ENCODE measurements around the gene MARCHF7.
"Not testable (repeated sequence)": the region's sequence is repeated elsewhere in the genome, so short reads cannot be mapped to it uniquely, and the experiment has no call there.

Gene MARCHF7

GRCh38 chr2:159716857-159717256 is 4.6 kb downstream of the MARCHF7 start:
- no peak for TF ChIP-seq PPARA (CRISPR knock-in tag; IDR thresholded peaks at IDR 0.05; ENCODE audit: borderline replicate concordance)
- no peak for ATAC-seq

GRCh38 chr2:159720676-159721075 is 8.4 kb downstream of the MARCHF7 start:
- no peak for ATAC-seq
- TF ChIP-seq SNAI2 (CRISPR knock-in tag; IDR thresholded peaks at IDR 0.05) (no peak), RARB (CRISPR knock-in tag; IDR thresholded peaks at IDR 0.05) (no peak), ARNTL (CRISPR knock-in tag; IDR thresholded peaks at IDR 0.05; ENCODE audit: borderline replicate concordance, low read depth) (no peak), ZNF565 (CRISPR knock-in tag; conservative IDR thresholded peaks at IDR 0.05; ENCODE audit: low read depth) (no peak), ZC3H10 (CRISPR knock-in tag; IDR thresholded peaks at IDR 0.05) (no peak), CREB5 (CRISPR knock-in tag; IDR thresholded peaks at IDR 0.05; ENCODE audit: low read depth) (no peak), ESRRG (CRISPR knock-in tag; IDR thresholded peaks at IDR 0.05) (no peak), ISL1 (CRISPR knock-in tag; IDR thresholded peaks at IDR 0.05) (no peak), ZNF70 (CRISPR knock-in tag; IDR thresholded peaks at IDR 0.05) (no peak), POU6F1 (CRISPR knock-in tag; IDR thresholded peaks at IDR 0.05; ENCODE audit: borderline replicate concordance, low read depth) (no peak), TSHZ2 (CRISPR knock-in tag; IDR thresholded peaks at IDR 0.05) (no peak), CSDC2 (CRISPR knock-in tag; IDR thresholded peaks at IDR 0.05) (no peak), ZNF8 (CRISPR knock-in tag; IDR thresholded peaks at IDR 0.05) (no peak), CSRNP3 (CRISPR knock-in tag; IDR thresholded peaks at IDR 0.05) (no peak), TCF4 (CRISPR knock-in tag; IDR thresholded peaks at IDR 0.05; ENCODE audit: borderline replicate concordance) (no peak), BACH2 (CRISPR knock-in tag; IDR thresholded peaks at IDR 0.05; ENCODE audit: borderline replicate concordance) (no peak), PPARA (CRISPR knock-in tag; IDR thresholded peaks at IDR 0.05; ENCODE audit: borderline replicate concordance) (no peak), TOX (CRISPR knock-in tag; IDR thresholded peaks at IDR 0.05; ENCODE audit: borderline replicate concordance) (no peak)

GRCh38 chr2:159722580-159722979 is 10.3 kb downstream of the MARCHF7 start:
- ATAC-seq = no peak
- TF ChIP-seq RARB (CRISPR knock-in tag; IDR thresholded peaks at IDR 0.05) (no peak), OSR1 (CRISPR knock-in tag; IDR thresholded peaks at IDR 0.05) (no peak), ZNF70 (CRISPR knock-in tag; IDR thresholded peaks at IDR 0.05) (no peak), CREB5 (CRISPR knock-in tag; IDR thresholded peaks at IDR 0.05; ENCODE audit: low read depth) (no peak), POU6F1 (CRISPR knock-in tag; IDR thresholded peaks at IDR 0.05; ENCODE audit: borderline replicate concordance, low read depth) (no peak), ZNF8 (CRISPR knock-in tag; IDR thresholded peaks at IDR 0.05) (no peak)

GRCh38 chr2:159724795-159725572 is 12.7 kb downstream of the MARCHF7 start:
- ATAC-seq = not testable (repeated sequence)
